Right atrium auricular region (tissue), 2 donors: ENCODE results near the gene RCAN3. TPM values are rescaled to one million over a fixed set of nuclear protein-coding genes. Genes with fewer than 3 reads are reported as not detected.

Experiments used
- DNase-seq: peaks from one replicate; pipeline ENCODE4 v3.0.0-alpha.2; 2019; ENCODE audit warnings: low spot score
- H3K27ac ChIP-seq, 2 donors: fragments of 200-600 bp; sonication (generic); 1 replicate in 1 of 2; 2 replicates in 1 of 2; pipeline ENCODE4 v1.5.1; 2016 to 2019
- H3K27me3 ChIP-seq, 2 donors: fragments of 200-600 bp; sonication (generic); one replicate each; pipeline versions ENCODE4 v1.5.1 to v1.6.0; 2017 to 2019
- H3K36me3 ChIP-seq: fragments of 200-600 bp; sonication (generic); one replicate; pipeline ENCODE4 v1.5.1; 2016
- H3K4me1 ChIP-seq, 2 donors: fragments of 200-600 bp; sonication (generic); one replicate each; pipeline versions ENCODE4 v1.5.1 to v1.6.0; 2017 to 2019
- H3K4me3 ChIP-seq, 2 donors: fragments of 200-600 bp; sonication (generic); 1 replicate in 1 of 2; 2 replicates in 1 of 2; pipeline ENCODE4 v1.5.1; 2017 to 2019; ENCODE audit warnings: mild to moderate bottlenecking in 1 of 2, moderate library complexity in 1 of 2
- H3K9me3 ChIP-seq, 2 donors: fragments of 200-600 bp; sonication (generic); one replicate each; pipeline ENCODE4 v1.5.1; 2019
- total RNA-seq, 2 donors: library from RNA; depleted of rRNA; stranded (reverse); fragments of >200 nt; gene quantifications; one replicate each; pipeline ENCODE4 v1.1.0, GENCODE V29; 2016
- TF ChIP-seq, protein P1 (sequence below), 2 donors: fragments of 200-600 bp; sonication (generic); IDR thresholded peaks; one replicate each; pipeline ENCODE4 v1.5.1; 2019; ENCODE audit warnings: antibody characterized with exemption in 2 of 2

Gene RCAN3
- total RNA-seq, 2 donors from 2014 or later: 5.0 to 7.5 TPM

DNA sequence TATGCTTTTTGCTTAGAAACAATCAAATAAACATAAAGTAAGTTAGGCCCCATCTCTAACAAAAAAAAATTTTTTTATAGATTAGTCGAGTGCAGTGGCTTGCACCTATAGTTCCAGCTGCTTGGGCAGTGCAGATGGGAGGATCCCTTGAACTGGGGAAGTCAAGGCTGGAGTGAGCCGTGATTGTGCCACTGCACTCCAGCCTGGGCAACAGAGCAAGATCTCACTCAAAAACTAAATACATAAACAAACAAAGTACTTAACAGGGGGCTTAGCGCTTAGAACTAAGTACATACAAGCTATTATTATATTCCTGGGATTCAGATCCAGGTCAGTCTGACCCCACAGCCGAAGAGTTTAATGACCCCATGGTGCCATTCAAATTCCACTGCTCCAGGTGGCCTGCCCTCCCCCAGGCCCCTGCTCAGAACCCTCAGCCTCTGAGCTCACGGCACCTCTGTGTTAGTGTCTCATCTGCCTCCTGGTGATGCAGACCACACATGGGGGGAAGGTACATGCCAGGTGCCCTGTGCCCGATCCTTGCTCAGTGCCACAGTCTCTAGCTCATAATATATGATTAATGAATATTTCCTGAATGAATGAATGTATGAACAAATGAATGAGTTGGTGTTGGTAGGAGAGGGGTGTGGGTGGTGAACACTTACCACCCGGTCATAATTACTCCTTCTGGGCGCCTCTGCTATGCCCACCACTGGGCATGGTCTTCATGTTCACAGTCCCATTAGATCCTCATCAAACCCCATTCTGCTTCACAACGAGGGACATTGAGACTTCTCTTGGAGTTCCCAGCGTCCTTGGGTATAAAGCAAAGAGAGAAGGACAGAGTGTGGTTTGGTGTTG is 67.9 kb downstream of the RCAN3 start:
- H3K36me3 ChIP-seq: no peaks in the 10 kb centered on the region
- H3K27ac ChIP-seq: no peak overlapping the region
- DNase-seq: no peak
- no peak overlapping the region for H3K4me3 ChIP-seq
- no peaks in the 10 kb centered on the region for H3K9me3 ChIP-seq
- no peaks in the 10 kb centered on the region for H3K27me3 ChIP-seq
- peaks cover 0 to 4% of the 10 kb centered on the region in 2 donors for H3K4me1 ChIP-seq
- TF ChIP-seq, protein P1, sequence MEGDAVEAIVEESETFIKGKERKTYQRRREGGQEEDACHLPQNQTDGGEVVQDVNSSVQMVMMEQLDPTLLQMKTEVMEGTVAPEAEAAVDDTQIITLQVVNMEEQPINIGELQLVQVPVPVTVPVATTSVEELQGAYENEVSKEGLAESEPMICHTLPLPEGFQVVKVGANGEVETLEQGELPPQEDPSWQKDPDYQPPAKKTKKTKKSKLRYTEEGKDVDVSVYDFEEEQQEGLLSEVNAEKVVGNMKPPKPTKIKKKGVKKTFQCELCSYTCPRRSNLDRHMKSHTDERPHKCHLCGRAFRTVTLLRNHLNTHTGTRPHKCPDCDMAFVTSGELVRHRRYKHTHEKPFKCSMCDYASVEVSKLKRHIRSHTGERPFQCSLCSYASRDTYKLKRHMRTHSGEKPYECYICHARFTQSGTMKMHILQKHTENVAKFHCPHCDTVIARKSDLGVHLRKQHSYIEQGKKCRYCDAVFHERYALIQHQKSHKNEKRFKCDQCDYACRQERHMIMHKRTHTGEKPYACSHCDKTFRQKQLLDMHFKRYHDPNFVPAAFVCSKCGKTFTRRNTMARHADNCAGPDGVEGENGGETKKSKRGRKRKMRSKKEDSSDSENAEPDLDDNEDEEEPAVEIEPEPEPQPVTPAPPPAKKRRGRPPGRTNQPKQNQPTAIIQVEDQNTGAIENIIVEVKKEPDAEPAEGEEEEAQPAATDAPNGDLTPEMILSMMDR (IDR thresholded peaks at IDR 0.05): no peak

DNA sequence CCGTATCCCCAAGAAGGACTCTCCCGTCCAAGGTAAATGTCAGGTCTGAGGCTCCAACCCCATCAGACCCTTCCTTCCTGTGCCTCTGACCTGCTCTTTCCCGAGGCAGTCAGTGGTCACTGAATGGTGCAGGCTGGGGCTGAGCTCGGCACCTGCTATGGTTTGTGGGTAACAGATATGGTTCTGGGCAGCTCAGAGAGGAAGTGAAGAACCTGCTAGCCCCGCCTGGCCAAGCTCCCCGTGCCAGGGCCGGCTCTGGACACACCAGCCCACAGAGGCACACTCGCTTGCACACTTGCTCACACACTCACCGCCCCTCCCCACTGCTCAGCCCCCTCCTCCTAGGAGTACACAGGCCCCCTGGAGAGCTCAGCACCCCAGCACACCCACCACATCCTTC is 69.7 kb downstream of the RCAN3 start:
- Histone ChIP-seq H3K36me3 (no peaks in the 10 kb centered on the region), H3K4me1 (peaks cover 0 to 11% of the 10 kb centered on the region in 2 donors), H3K27me3 (no peaks in the 10 kb centered on the region), H3K4me3 (no peak overlapping the region), H3K27ac (no peak overlapping the region), H3K9me3 (no peaks in the 10 kb centered on the region)
- DNase-seq: no peak
- TF ChIP-seq, protein P1 (IDR thresholded peaks at IDR 0.05): no peak

DNA sequence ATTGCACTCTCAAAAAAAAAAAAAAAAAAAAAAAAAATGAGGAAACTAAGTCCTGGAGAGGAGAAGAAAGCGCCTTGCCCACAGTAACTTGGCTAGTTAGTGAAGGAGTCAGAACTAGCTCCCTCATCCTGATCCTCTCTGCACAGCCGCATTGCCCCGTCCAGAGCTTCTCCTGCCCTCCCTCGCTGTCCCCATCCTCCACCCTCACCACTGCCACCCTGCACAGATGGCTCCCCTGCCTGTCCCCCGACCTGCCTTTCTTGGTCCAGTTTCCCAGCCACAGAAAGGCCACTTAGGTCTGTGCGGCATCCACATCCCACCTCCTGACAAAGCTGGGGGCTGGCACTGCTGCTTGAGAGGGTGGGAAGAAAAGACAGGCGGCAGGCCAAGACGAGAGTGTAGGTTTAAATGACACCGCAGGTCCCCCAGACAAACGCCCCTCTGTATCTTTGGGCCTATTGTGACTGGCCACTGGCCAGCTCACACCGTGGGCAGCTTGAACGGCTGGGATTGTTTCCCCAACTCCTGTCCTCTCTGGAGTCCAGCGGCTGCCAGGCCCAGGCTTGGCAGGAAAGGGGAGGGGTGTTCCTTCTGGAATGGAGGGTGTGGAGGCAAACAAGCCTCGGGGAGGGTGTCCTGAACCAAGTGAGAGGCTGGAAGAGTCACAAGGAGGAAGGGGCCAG is 73.4 kb downstream of the RCAN3 start:
- Histone ChIP-seq H3K4me3 (no peak overlapping the region), H3K9me3 (no peaks in the 10 kb centered on the region), H3K27ac (no peak overlapping the region), H3K4me1 (peaks cover 0 to 7% of the 10 kb centered on the region in 2 donors), H3K36me3 (no peaks in the 10 kb centered on the region), H3K27me3 (no peaks in the 10 kb centered on the region)
- TF ChIP-seq, protein P1 (IDR thresholded peaks at IDR 0.05): no peak
- DNase-seq: no peak

DNA sequence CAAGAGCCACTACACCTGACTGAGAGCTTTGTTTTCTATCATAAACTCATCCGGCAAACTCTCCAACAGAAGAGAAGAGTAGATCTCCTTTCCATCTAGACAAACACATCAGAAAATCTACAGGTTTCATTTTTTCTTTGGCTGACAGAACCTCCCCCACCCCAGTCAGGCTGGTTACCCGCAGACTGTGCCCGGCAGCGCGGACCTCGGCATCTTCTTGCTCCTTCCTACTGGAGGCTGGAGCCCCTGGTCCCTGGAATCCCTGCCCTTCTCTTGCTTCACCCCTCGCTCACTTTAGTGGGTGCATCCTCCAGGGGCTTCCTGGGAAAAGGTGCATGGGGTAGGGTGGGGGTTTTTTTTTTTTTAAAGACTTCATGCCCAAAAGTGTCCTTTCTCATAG is 76.2 kb downstream of the RCAN3 start:
- DNase-seq: no peak
- Histone ChIP-seq H3K4me1 (peaks cover 0 to 7% of the 10 kb centered on the region in 2 donors), H3K27me3 (no peaks in the 10 kb centered on the region), H3K27ac (no peak overlapping the region), H3K4me3 (no peak overlapping the region), H3K36me3 (no peaks in the 10 kb centered on the region), H3K9me3 (no peaks in the 10 kb centered on the region)
- TF ChIP-seq, protein P1 (IDR thresholded peaks at IDR 0.05): no peak

DNA sequence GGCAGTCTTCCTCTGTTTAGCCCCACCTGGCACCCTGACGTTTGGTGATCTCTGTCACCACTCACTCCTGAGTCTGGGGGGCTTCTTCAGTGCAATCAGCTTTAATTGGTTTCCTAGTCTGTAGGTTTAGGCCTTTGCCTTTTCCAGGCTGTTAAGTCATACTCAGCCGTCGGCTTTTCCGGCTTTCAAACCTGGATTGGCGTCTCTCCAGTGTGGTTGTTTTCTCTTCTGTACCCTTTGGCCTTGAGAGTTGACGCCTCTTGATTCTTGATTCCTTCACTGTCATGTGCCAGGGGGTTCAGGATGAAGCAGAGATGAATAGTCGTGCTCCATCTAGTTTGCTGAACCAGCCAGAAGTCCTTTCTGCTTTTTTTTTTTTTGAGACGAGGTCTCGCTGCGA is 78.1 kb downstream of the RCAN3 start:
- TF ChIP-seq, protein P1 (IDR thresholded peaks at IDR 0.05): no peak
- DNase-seq: no peak
- Histone ChIP-seq H3K4me3 (no peak overlapping the region), H3K27ac (no peak overlapping the region), H3K36me3 (no peaks in the 10 kb centered on the region), H3K9me3 (no peaks in the 10 kb centered on the region), H3K27me3 (no peaks in the 10 kb centered on the region), H3K4me1 (peaks cover 0 to 7% of the 10 kb centered on the region in 2 donors)
